HFF-Myc (cell line): ENCODE measurements around the gene CAPG.

ENCODE experiments used
- DNase-seq: peaks from one replicate; pipeline ENCODE4 v3.0.0-alpha.2; 2011; ENCODE audit warnings: low read depth; ENCODE audit errors: extremely low read depth
- H3K4me3 ChIP-seq: replicated peaks from 2 replicates; pipeline ENCODE4 v1.5.1; 2011; ENCODE audit warnings: low read depth, mild to moderate bottlenecking, control low read depth, low read length
- CTCF ChIP-seq: IDR thresholded peaks from 2 replicates; pipeline ENCODE4 v1.5.1; 2012; ENCODE audit warnings: mild to moderate bottlenecking, low read depth, low read length, control low read depth; ENCODE audit errors: missing control alignments

CAPG gene

GRCh38 chr2:85428343-85428881, 18.2 kb upstream of the CAPG start:
- no peak overlapping the region for H3K4me3 ChIP-seq
- DNase-seq = no peak
- no peak for TF ChIP-seq CTCF

- DNase-seq = no peak
- H3K4me3 ChIP-seq = no peak overlapping the region
- TF ChIP-seq CTCF = no peak
Observed at GRCh38 chr2:85427300-85427835, 17.2 kb upstream of the CAPG start.

- no peak overlapping the region for H3K4me3 ChIP-seq
- TF ChIP-seq CTCF = no peak
- DNase-seq = no peak
Observed at GRCh38 chr2:85425588-85425987, 15.4 kb upstream of the CAPG start.

GRCh38 chr2:85423525-85423924, 13.4 kb upstream of the CAPG start:
- H3K4me3 ChIP-seq = no peak overlapping the region
- no peak for DNase-seq
- no peak for TF ChIP-seq CTCF

- no peak overlapping the region for H3K4me3 ChIP-seq
- TF ChIP-seq CTCF = no peak
- no peak for DNase-seq
Observed at GRCh38 chr2:85422072-85422457, 11.9 kb upstream of the CAPG start.

- DNase-seq = no peak
- no peak overlapping the region for H3K4me3 ChIP-seq
- no peak for TF ChIP-seq CTCF
Observed at GRCh38 chr2:85421260-85422071, 11.3 kb upstream of the CAPG start.
